Psoas muscle (tissue), 8 donors: ENCODE data around the gene ANKRD17. TPM values are rescaled to one million over a fixed set of nuclear protein-coding genes. Genes with fewer than 3 reads are reported as not detected.

Experiments
- ATAC-seq, 4 donors: fragments of 200-7000 bp; cut with Tn5 transposase; one replicate each; pipeline ENCODE4 v1.9.1; 2020; ENCODE audit warnings: moderate library complexity in 3 of 4, mild to moderate bottlenecking in 2 of 4
- DNase-seq, 2 donors: peaks; one replicate each; pipeline ENCODE4 v3.0.0-alpha.2; 2020
- H3K27ac ChIP-seq: fragments of 200-600 bp; one replicate; pipeline ENCODE4 v1.8.0; 2022
- H3K27me3 ChIP-seq, 3 donors: fragments of 200-600 bp in 1 of 3; one replicate each; pipeline versions ENCODE4 v1.6.1 to v1.8.0; 2013 to 2022; ENCODE audit warnings: low read length in 2 of 3, mild to moderate bottlenecking in 2 of 3, moderate library complexity in 1 of 3; ENCODE audit not compliant: insufficient read depth in 3 of 3
- H3K36me3 ChIP-seq, 2 donors: fragments of 200-600 bp in 1 of 2; one replicate each; pipeline versions ENCODE4 v1.6.1 to v1.8.0; 2013 to 2022; ENCODE audit warnings: low read depth in 1 of 2, mild to moderate bottlenecking in 1 of 2, moderate library complexity in 1 of 2; ENCODE audit not compliant: insufficient read depth in 1 of 2
- H3K4me1 ChIP-seq: fragments of 200-600 bp; one replicate; pipeline ENCODE4 v1.8.0; 2022
- H3K4me3 ChIP-seq: fragments of 200-600 bp; one replicate; pipeline ENCODE4 v1.8.0; 2022; ENCODE audit warnings: mild to moderate bottlenecking
- H3K9me3 ChIP-seq: fragments of 200-600 bp; one replicate; pipeline ENCODE4 v1.8.0; 2022
- WGBS, 3 donors: extraction: QIAGEN DNeasy Blood & Tissue Kit; methylation state at CpG; one replicate each; pipeline versions ENCODE4 v1.1.6 to v1.1.7; 2013; 5-methylcytosine and 5-hydroxymethylcytosine counted together
- intact Hi-C, 2 donors: fragments of 100-400 bp; cut with DNase I; formaldehyde crosslinking; loops; one replicate each; pipeline versions ENCODE4 v1.11.0 to v1.14.2; 2022
- polyA plus RNA-seq, 3 donors: library from polyadenylated mRNA; stranded (reverse); fragments of 200-250 nt; gene quantifications; one replicate each; pipeline ENCODE4 v1.2.3, GENCODE V29; 2013
- total RNA-seq, 4 donors: library from RNA; stranded (reverse); fragmentation: NEBNext Ultra II Directional in 2 of 4; extraction: Animal tissue kit (Norgen Biotek cat#: 25700) in 2 of 4; gene quantifications; one replicate each; pipeline versions ENCODE4 v1.2.1 to v1.2.4, GENCODE V29; 2021 to 2023
- TF ChIP-seq, protein P1 (sequence below): fragments of 200-600 bp; IDR thresholded peaks from one replicate; pipeline ENCODE4 v1.8.0; 2022; ENCODE audit warnings: antibody characterized with exemption
- donor health status: healthy with polysubstance abuse.
- donor health status: DM: no; HTN: no; CAD: no; lungs with moderate emphysema.
- donor health status: Bipolar disorder and iron deficiency.
- donor health status: healthy.
- donor health status: DM: yes; HTN: yes; CAD: no.
- donor health status: DM: no; HTN: no; CAD: no.
- donor health status: DM: no; HTN: no; CAD: no.
- donor health status: DM: yes; HTN: yes; CAD: no.

Gene ANKRD17
- total and polyA plus RNA-seq, 7 donors: 8.0 to 66.2 (median 46.6) TPM

GRCh38 chr4:73161527-73162185, 96.9 kb downstream of the ANKRD17 start:
- TF ChIP-seq, protein P1, sequence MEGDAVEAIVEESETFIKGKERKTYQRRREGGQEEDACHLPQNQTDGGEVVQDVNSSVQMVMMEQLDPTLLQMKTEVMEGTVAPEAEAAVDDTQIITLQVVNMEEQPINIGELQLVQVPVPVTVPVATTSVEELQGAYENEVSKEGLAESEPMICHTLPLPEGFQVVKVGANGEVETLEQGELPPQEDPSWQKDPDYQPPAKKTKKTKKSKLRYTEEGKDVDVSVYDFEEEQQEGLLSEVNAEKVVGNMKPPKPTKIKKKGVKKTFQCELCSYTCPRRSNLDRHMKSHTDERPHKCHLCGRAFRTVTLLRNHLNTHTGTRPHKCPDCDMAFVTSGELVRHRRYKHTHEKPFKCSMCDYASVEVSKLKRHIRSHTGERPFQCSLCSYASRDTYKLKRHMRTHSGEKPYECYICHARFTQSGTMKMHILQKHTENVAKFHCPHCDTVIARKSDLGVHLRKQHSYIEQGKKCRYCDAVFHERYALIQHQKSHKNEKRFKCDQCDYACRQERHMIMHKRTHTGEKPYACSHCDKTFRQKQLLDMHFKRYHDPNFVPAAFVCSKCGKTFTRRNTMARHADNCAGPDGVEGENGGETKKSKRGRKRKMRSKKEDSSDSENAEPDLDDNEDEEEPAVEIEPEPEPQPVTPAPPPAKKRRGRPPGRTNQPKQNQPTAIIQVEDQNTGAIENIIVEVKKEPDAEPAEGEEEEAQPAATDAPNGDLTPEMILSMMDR: no peak
- peaks cover 0 to 63% of the 10 kb centered on the region in 2 donors for H3K36me3 ChIP-seq
- no peak overlapping the region for H3K27ac ChIP-seq
- H3K4me3 ChIP-seq: no peak overlapping the region
- WGBS, 3 donors: 89 to 94% (median 91%) methylated on average over 8 of the region's 8 CpGs
- intact Hi-C loops: no loop called here
- DNase-seq: no peak
- ATAC-seq: peak in 2 of 4 donors; percentile 37 to 39
- H3K27me3 ChIP-seq: no peaks in the 10 kb centered on the region
- no peaks in the 10 kb centered on the region for H3K4me1 ChIP-seq
- peaks cover 8% of the 10 kb centered on the region for H3K9me3 ChIP-seq

GRCh38 chr4:73156394-73156793, 102.2 kb downstream of the ANKRD17 start:
- Histone ChIP-seq H3K4me1 (no peaks in the 10 kb centered on the region), H3K27me3 (no peaks in the 10 kb centered on the region), H3K9me3 (no peaks in the 10 kb centered on the region), H3K36me3 (peaks cover 10 to 80% of the 10 kb centered on the region in 2 donors), H3K4me3 (no peak overlapping the region), H3K27ac (no peak overlapping the region)
- WGBS, 3 donors: 96 to 99% (median 97%) methylated on average over 3 of the region's 3 CpGs
- intact Hi-C loops: no loop called here
- DNase-seq (no peak), ATAC-seq (no peak)
- TF ChIP-seq, protein P1: no peak

DNA sequence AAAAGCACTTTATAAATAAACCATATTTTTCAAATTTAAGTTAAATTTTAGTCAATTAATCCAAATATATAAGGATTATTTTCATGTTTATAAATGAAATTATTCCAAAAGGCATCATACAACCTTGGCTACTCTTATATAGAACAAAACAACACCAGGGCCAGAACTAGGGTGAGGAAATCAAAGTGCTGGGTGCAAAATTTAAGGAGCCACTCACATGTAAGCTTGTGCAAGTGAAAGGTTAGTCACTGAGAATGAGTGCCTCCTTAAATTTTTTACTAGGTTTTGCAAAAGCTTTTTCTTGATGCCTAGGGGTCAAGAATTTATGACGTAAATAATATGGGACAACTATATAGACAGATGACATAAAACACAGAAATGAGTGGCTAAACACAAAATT, 105.7 kb downstream of the ANKRD17 start:
- WGBS, 3 donors: 94 to 98% (median 97%) methylated on average over 1 of the region's 1 CpG
- H3K9me3 ChIP-seq: no peaks in the 10 kb centered on the region
- ATAC-seq: no peak
- no peak overlapping the region for H3K4me3 ChIP-seq
- DNase-seq: no peak
- no peaks in the 10 kb centered on the region for H3K4me1 ChIP-seq
- intact Hi-C loops: no loop called here
- TF ChIP-seq, protein P1: no peak
- no peak overlapping the region for H3K27ac ChIP-seq
- H3K27me3 ChIP-seq: no peaks in the 10 kb centered on the region
- peaks cover 16 to 91% of the 10 kb centered on the region in 2 donors for H3K36me3 ChIP-seq

DNA sequence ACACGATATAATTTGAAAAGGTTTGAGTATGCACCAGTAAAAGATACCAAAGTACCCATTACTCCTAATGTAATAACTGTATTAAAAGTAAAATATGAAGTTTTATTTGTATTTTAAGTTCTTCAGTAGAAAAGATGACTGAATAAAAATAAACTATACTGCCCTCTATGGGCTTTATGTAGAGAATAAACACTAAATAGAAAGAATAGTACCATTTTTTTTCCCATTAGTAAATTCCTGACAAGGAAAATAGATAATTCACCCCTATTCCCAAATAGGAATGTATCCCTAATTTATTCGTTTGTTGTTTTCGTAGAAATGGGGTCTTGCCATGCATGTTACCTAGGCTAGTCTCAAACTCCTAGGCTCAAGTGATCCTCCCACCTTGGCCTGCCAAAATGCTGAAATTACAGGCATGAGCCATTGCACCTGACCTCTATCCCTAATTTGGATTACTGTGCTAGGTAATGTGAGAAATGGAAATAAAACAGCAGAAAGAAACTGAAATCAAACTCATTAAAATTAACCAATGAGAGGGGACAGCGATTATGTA, 115.5 kb downstream of the ANKRD17 start:
- Histone ChIP-seq H3K27me3 (no peaks in the 10 kb centered on the region), H3K9me3 (no peaks in the 10 kb centered on the region), H3K36me3 (peaks cover 2 to 99% of the 10 kb centered on the region in 2 donors), H3K4me1 (peaks cover 6% of the 10 kb centered on the region), H3K4me3 (no peak overlapping the region), H3K27ac (no peak overlapping the region)
- DNase-seq: no peak
- WGBS, 3 donors: 94 to 98% (median 95%) methylated on average over 4 of the region's 4 CpGs
- ATAC-seq: no peak
- intact Hi-C loops: loop anchor here in 1 of 2 donors (5.0 to 10.0 kb wide), 2 partner anchors 48 to 114 kb away; partner anchors contain the start of gene ANKRD17
- TF ChIP-seq, protein P1: peak; percentile 10
